ENCODE results near the gene PRKCZ.

DNA sequence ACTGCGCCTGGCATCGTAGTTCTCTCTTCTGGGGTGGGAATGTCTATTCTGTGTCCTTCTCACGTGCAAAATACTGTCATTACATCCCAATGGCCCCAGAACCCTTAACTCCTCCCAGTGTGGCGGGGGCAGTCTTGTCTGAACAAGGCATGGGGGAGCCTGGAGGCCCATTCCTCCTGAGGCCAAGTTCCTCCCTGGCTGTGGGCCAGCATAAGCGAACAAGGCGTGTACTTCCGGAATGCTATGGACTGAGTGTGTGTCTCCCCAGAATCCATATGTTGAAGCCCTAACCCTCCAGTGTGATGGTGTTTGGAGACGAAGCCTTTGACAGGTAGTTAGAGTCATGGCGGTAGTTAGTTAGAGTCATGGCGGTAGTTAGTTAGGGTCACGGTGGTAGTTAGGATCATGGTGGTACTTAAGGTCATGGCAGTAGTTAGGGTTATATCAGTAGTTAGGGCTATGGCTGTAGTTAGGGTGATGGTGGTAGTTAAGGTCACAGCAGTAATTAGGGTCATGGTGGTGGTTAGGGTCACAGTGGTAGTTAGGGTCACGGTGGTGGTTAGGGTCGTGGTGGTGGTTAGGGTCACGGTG is 71.0 kb downstream of the PRKCZ start:
- no peak for TF ChIP-seq EZH2 (IDR thresholded peaks at IDR 0.05; ENCODE audit: low read depth)
- TF ChIP-seq, protein P1, sequence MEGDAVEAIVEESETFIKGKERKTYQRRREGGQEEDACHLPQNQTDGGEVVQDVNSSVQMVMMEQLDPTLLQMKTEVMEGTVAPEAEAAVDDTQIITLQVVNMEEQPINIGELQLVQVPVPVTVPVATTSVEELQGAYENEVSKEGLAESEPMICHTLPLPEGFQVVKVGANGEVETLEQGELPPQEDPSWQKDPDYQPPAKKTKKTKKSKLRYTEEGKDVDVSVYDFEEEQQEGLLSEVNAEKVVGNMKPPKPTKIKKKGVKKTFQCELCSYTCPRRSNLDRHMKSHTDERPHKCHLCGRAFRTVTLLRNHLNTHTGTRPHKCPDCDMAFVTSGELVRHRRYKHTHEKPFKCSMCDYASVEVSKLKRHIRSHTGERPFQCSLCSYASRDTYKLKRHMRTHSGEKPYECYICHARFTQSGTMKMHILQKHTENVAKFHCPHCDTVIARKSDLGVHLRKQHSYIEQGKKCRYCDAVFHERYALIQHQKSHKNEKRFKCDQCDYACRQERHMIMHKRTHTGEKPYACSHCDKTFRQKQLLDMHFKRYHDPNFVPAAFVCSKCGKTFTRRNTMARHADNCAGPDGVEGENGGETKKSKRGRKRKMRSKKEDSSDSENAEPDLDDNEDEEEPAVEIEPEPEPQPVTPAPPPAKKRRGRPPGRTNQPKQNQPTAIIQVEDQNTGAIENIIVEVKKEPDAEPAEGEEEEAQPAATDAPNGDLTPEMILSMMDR (conservative IDR thresholded peaks at IDR 0.05), result no peak

All from PC-9 (cell line).